ENCODE measurements around the gene DNASE1L1.
A peak's percentile ranks its signal among the peaks of the same experiment; 100 is the strongest.
"Not testable (repeated sequence)": the region's sequence is repeated elsewhere in the genome, so short reads cannot be mapped to it uniquely, and the experiment has no call there.

DNASE1L1 gene

DNA sequence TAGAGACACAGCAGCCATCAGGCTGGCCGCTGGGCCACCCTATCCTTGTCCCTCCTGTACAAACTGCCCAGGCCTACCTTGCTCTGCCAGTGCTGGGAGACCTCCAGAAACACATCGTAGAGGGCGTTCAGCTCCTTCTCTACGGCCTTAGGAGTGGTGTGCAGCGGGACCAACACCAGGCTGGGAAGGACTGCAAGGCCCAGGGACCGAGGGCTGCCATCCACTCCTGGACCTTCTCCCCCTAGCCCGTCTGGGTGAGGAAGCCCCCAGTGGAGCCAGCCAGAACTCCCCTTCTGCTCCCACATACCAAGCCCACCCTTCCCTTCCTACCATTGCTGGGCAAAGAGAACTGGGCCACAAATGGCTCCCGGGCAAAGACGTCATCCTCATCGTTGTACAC is 5.9 kb downstream of the DNASE1L1 start:
- DNase-seq, result no peak

DNA sequence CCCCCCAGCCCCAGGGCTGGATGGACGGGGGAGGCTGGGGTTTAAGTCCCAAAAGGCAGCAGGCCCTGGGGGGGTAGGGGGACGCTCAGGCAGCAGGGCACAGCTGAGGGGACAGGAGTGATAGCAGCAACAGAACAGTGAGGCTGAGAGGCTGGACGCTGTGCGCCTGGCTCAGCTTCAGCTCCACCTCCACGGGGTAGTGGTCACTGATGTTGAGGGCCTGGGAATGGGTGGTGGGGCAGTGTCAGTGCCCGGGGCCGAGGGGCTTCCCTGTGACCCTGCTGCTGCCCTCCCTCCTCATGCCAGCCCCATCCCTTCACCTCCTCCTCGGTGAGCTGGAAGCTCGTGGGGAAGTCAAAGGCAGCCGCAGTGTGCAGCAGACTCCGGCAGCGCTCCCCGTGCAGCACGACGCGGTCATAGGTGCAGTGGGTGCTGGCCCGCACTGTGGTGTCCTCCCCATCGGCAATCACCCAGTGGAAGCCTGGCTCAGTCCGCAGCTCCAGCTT is 6.4 kb downstream of the DNASE1L1 start:
- no peak for DNase-seq

DNA sequence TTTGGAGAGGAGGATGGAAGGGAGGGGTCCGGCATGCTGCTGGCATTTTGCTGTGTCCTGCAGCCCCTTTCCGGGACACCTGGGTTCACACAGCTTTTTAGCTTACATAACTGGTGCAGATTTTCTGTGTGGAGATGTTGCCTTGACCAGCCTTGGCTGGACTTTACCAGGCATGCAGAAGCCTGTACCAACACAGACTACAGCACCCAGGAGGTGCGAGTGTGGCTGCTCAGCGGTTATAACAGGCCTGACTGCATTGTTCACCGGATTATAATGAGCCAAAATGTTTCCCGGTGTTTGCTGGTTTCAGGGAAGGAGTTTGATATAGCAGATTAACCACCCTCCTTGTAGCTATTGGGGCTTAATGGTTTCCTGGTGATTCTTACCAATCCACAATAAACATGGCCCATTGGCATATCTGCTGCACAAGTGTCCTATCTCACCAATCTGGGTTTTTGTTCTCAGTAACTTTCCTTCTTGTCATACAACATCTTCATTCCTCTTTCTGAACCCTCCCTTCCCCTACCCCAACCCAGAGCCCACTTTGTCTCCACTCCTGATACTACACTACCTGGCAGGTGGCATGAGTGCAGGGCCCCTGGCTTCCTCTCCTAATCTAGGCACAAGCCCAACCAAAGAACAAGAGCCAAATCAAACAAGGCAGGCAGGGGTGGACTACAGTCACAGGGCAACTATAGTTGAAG is 7.0 kb downstream of the DNASE1L1 start:
- DNase-seq, result no peak

DNA sequence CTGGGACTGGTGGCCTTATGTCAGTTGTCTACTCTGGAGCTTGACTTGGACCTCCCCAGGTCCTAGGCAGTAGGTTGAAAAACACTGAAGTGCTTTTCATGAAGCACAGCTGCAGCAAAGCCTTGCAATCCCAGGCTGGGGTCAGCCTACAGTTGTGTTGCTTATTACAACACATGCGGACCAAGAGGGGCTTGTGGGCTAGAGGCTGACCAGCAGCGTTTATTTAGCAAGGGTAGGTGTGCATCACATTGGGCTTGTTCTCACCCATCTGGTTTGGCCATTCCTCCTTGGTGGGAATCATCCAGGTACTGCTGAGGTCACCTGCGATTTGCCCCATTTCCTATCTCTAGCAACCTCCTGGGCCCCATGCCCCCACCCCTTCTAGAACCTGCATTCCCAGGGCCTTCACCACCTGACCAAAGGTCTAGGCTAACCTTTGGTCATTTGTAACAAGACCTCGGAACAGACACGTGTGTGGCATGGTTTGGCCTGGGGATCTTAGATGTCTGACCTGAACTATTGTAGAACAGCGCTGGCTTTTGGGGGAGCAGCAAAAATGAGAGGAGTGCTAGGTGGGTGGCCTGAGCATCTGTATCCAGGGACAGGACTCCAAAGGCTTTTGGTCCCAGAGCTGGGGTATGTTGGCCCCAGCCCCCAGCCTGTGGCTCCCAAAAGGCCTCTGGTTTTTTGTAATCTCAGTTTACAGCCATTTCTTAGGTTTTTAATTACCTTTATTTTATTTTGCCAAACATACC is 7.8 kb downstream of the DNASE1L1 start:
- no peak for DNase-seq

DNA sequence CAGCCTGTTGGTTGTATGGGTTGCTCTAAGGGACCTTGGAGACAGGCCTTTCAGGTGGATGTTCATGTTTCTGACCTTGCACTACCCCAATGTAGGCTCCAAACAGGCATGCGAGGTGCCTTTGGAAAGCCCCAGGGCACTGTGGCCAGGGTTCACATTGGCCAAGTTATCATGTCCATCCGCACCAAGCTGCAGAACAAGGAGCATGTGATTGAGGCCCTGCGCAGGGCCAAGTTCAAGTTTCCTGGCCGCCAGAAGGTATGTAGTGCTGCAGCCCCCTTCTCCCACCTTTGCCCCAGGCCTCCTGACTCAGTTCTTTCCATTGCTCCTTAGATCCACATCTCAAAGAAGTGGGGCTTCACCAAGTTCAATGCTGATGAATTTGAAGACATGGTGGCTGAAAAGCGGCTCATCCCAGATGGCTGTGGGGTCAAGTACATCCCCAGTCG is 8.7 kb downstream of the DNASE1L1 start:
- DNase-seq, result not testable (repeated sequence)

DNA sequence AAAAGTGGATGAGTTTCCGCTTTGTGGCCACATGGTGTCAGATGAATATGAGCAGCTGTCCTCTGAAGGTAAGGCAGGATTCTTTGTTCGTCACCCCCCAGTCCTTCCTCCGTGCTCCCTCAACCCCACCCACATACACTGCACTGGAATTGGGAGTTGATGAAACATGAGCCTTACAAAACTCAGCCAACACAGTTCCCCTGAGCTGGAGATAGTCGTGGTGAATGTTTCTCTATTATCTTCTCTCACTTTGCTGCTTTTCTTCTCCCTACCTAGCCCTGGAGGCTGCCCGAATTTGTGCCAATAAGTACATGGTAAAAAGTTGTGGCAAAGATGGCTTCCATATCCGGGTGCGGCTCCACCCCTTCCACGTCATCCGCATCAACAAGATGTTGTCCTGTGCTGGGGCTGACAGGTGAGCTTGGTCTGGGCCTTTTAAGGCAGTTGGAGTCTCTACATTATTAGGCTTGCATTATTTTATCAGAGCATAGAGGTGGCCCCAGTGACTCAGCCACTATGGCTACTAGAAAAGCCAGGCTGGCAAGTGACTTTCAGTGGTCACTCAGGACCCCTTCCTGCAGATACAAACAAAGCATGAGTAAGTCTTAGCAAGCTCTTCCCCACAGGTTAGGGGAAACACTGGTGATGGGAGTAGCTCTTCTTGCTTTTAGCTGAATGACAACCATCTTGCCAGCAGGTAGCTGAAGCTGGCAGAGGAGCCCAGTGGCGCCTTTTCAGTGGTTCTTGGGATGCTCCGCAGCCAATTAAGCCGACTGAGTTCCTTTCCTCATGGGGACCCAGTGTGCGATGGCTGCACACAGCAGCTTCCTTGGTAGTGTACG is 9.3 kb downstream of the DNASE1L1 start:
- no peak for DNase-seq

DNA sequence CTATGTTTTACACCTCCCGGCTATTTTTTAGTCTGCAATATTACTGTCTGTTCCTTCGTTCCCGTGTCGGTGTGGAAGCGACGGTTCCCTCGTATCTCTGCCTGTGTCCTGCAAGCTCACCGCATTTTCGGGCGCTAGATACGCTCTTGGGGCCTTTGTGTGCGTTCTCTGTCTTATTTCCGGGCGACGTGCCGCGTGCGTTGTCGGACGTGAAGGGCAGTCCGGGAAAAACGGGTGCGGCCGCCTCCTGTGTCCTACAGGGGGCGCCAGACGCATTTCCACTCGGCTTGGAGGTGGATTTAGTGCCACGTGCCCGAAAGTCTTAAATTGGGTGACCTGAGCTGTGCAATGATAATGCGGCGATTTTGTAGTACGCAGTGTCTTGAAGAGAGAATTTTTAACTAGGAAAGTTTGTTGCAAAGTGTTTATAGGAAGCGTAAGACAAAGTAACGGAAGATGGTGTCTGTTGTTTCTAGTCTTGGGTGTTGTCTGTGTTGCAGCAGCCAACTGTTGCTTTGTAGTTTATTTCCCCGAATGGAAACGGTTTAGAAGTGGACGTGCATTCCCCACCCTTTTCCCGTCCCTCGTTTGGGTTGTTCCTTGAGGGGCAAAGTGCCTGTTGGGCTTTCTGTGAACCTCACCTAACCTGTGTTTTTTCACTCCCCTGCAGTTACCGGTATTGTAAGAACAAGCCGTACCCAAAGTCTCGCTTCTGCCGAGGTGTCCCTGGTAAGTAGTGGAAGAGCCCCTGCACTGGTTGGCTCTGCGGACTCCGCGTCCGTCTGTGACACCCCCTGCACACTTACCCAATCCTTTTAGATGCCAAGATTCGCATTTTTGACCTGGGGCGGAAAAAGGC is 10.2 kb downstream of the DNASE1L1 start:
- no peak for DNase-seq

DNA sequence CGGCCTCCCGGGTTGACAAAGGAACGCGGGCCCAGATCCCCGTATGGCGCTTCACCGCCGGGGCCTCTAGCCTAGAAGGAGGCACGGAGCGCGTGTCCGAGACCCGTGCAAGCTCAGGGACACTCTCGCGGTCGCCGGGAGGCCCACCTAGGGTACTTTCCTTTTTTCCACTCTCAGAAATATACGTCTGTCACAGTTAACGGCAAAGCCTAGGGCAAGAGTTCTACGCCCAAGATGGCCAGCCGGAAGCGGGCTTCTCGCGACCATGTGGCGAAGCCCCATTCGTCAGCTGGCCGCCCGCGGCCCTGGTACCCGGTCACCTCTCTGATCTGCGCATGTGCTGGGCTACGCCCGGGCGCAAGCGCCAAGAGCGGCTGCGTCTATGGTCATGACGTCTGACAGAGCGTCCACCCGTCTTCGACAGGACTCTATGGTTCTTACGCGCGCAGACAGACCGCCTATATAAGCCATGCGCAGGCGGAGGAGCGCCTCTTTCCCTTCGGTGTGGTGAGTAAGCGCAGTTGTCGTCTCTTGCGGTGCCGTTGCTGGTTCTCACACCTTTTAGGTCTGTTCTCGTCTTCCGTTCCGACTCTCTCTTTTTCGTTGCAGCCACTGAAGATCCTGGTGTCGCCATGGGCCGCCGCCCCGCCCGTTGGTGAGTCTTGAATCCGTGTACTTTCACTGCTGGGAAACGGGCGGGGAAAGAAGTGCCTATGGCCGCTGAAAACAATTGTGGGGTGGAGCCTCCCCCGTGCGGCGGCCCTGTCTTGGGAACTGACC is 11.0 kb downstream of the DNASE1L1 start, which contains the start of gene RPL10:
TSS of gene RPL10 (plus strand) at position 490 of the 780 bp plus-strand sequence. CDS start at position 633, 143 bp downstream.
- DNase-seq, result peak; percentile 75

DNA sequence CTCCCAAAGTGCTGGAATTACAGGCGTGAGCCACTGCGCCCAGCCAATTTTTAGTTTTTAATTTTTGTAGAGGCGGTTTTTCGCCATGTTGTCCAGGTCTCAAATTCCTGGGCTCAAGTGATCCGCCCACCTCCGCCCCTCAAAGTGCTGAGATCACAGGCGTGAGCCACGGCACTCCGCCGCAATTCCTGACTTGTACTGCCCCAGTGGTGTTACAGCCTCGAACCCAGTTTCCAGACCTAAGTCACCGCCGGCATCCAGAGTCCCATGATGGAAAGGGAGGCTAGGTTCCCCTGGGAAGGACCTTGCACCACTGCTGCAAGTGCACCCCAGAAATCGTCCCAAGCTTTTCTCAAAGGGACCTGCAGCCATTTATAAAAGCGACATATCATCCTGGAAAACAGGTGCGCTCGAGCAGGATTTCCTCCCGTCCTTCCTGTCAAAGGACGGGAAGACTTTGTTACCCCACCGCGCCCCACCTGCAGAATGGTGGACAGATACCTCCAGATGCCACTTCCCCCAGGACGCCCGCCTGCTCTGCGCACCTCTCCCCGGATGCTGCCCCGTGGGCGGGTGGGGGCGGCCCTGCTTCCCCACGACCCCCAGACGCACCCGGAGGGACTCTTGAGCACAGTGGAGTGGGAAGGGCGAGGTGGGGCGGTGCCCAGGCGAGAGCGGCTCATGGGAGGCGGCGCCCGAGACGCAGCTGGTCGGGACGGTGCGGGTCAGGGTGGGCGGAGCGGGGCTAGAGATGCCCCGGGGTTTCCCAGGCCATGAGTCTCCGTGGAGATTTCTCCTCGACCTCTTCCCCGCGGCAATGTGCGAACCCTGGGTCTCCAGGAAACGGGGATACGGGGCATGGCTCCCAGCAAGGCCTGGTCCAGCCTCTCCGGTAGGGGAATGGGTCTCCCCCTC is 11.8 kb downstream of the DNASE1L1 start:
- DNase-seq, result no peak

DNA sequence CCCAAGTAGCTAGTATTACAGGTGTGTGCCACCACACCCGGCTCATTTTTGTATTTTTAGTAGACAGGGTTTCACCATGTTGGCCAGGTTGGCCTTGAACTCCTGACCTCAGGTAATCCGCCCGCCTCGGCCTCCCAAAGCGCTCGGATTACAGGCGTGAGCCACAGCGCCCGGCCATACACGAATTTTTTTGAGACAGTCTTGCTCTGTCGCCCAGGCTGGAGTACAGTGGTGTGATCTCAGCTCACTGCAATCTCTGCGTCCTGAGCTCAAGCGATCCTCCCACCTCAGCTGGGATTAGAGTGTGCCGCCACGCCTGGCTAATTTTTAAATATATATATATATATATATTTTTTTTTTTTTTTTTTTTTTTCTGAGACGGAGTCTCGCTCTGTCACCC is 12.7 kb downstream of the DNASE1L1 start:
- DNase-seq, result not testable (repeated sequence)

DNA sequence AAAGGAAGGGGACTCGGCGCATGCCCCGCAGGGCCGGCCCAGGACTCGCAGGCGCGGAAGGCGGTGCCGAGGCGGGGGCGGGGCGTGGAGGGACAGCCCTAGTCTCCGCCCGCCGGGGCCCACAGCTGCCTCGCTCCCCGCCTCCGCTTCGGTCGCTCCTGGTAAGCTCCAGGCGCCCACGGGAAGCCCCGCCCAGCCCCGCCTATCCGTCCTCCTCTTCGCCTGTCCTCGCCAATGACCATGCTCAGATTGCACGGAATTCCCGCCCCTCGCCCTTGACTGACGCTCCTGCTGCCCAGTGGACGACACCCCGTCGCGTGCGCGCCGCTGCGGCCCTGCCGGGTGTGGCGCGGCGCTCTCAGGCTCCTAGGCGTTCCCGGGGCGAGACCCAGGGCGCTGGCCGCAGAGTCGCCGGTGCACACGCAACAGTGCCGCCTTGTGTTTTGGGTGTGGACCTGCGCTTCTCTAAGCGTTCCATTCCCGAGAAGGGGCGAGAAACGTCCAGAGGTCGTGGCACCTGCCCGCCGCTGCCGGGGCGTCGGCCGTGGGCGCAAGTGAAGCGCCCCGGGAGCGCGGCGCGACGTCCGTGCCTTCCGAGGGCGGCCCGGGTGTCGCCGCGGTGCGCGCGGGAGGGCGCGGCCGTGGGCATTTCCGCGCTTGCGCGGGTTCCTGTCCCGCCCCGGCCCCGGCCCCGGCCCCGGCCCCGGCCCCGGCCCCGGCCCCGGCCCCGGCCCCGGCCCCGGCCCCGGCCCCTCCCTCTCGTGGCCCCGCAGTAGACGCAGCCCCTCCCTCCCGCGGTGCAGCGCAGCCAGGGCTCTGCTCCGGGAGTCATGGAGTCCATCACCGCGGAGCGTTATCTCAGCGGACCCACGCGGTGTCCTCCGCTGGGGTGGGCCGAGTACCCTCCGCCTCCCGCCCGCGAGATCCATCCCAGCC is 19.0 kb downstream of the DNASE1L1 start:
- not testable (repeated sequence) for DNase-seq

DNA sequence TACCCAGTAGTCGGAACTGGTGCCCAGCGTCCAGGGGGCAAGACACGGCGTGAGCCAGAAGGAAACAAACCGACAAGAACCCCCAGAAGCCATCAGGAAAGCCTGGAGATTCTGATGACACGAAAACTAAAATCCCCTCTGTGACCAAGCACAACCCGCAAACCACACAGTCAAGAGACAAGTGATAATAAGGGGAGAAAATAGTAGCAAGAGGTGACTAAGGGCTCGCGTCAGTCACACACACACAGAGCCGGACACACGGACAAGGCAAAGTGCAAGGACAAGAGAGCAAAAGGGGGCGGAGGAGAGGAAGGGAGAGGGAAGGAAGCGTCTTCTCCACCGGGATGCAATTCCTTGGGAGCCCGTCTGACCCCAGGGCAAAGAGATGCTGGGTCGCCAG is 20.4 kb downstream of the DNASE1L1 start:
- not testable (repeated sequence) for DNase-seq

DNA sequence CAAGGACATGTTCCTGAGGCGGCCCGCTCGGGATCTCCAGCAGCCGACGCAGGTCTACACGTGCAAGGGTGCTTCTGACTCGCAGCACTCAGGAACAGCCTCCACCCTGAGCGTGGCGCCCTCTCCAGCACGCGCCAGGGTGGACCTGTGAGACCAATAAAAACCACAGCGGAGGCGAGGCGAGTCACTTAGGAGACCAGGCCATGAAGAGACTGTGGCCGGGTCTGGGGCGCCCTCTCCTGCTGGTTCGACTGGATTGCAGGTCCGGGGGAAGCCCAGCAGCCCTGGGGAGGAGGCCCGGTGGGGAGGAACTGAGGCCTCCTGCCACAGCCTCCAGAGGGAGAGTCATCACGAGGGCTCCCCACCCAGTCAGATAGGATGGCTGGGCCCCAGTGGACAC is 21.0 kb downstream of the DNASE1L1 start:
- DNase-seq, result not testable (repeated sequence)

DNA sequence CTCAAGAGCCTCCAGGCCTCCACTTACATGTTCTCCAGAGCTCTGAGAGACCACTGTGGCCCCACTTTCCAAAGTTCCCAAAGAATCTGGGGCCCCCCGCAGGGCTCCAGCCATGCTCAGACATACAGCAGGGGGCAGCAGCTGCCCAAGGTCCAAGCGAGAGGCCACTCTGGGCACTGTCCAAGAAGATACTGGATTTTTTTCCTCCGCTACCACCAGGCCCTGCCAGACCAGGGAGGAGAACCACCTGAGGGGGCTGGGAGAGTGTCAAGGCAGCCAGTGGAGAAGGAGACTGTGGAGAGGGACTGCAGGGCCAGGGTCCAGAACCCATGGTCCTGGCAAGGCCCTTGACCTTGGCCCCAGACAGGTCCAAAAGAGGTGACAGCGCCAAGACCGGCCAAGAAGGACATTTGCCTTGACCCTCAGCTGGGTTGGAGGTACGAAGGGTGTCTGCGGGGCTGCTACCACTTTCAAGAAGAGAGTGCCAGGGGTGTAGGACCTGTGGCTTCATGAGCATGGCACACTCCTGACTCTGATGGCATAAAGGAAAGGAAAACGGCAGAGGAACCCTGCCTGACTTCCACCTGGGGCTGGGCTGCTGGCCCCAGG is 24.7 kb downstream of the DNASE1L1 start:
- no peak for DNase-seq

DNA sequence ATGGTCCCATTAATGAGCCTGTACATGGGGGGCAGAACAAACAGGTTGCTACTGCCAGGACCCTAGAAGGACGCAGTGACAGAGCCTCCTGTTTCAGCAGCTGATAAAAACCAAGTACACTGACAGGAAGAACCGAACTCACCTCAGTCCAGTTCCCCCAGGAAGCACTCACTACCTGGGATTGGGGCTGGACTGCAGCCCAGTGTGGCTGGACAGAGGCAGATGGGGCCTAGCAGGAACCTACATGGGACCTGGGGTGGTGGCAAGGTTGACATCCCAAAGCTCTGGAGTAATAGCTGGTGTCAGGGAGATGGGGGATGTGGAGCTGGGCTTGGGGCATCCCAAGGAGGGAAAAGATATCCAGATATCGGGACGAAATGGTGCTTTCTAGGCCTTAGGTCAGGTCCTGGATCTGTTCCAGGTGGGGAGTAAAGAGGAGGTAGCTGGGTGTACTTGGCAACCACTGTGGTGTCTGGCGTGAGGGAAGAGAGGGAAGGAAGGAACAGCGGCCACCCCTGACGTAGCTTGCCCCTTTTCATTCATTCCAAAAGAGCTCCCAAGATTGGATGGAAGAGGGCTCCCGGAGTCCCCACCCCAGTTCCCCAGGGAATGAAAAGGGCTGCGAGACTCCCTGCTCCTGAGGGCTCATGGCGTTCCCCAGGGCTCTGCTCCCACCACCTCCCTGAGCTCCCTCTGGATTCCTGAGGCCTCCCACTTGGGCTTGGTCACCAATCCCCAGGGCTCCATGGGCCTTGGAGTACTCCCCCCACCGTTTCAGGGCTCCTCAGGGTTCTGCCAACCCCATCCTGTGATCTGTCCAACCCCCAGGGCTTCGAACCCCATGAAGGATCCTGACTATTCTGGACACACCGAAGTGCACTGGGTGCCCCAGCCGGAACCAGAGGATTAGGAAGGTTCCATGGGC is 25.4 kb downstream of the DNASE1L1 start:
- no peak for DNase-seq

DNA sequence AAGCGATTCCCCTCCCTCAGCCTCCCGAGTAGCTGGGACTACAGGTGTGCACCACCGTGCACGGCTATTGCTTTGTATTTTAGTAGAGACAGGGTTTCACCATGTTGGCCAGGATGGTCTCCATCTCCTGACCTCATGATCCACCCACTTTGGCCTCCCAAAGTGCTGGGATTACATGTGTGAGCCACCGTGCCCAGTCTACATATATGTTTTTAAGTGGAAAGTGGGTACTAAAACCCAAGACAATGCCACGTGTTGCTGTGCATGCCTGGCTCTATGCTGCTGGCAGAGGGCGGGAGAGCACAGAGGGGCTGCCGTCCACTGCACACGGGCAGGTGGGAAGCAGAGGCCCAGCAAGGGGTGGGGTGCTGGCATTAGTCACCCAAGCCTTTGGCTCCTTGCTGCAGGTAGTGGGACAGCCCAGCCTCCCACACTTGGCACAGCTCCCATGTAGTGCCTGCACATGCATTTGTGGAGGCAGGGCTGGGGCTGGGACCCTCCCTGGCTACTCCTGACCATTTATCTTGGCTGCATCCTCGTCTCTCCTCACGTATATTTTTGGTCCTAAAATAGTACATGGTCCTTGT is 26.5 kb downstream of the DNASE1L1 start:
- DNase-seq, result no peak

DNA sequence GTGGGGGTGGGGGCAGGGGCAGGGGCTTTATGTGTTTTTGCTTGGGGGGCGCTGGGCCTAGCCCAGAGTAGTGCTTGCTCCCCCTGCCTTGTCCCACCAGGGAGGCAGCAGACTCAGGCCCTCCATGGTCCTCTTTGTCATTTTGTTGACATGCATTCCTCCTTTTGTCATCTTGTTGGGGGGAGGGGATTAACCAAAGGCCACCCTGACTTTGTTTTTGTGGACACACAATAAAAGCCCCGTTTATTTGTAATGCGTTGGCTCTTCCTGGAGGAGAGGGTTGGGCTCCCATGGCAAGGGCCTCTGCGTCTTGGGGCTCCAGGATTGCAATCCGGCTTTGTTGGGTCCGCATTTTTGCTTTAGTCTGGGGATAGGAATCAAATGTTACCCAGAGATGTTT is 27.8 kb downstream of the DNASE1L1 start:
- no peak for DNase-seq

Data from NCI-H1048 (cell line).